Measurements from ENCODE around the gene FAM163A. TPM values are rescaled to one million over a fixed set of nuclear protein-coding genes. Genes with fewer than 3 reads are reported as not detected.
A peak's percentile ranks its signal among the peaks of the same experiment; 100 is the strongest.
"Not testable (repeated sequence)": the region's sequence is repeated elsewhere in the genome, so short reads cannot be mapped to it uniquely, and the experiment has no call there.

The FAM163A gene
- total RNA-seq, 2 donors from 2014 or later = not detected

DNA sequence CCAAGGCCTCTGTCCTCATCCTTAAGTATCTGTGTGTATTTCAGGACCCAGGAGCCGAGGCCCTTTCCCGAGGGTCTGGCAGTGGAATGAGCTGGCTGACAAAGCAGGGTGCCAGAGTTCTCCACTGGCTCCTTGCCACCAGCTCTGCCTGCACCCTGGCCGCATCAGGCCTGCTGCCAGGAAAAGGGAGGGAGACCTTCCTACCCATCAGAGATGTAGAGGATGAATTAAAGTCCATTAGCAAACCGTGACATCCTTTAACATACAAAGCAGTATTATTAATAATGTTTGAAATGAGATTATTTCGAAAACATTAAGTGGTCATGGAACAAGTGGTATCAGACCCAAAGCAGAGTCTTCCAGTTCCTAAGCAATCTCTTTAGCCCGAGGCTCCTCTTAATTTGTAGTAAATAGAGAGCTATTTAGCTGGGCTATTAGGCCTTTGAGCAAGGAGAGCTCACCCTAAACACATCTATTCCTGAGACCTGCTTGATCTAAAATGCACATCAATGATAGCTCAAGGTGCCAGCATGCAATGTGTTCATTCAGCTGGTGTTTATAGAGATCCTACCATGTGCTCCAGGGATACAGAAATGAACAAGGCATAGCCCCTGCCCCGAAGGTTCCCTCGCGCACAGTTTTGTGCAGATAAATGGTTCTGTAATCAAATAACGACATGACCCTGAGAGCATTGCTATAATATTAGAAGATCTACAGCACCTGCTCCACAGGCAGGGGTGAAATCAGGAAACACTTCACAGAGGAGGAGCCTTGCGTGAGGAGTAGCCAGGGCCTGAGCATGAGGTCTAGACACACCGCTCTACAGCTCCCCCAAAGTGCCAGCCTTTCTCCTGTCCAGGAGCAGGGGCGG, 44.0 kb downstream of the FAM163A start:
- Mint-ChIP-seq H3K9me3 (no peaks in the 10 kb centered on the region), H3K36me3 (no peaks in the 10 kb centered on the region), H3K27me3 (peaks cover 15 to 26% of the 10 kb centered on the region in 2 donors), H3K4me3 (no peak overlapping the region), H3K4me1 (ENCODE audit: low read depth in 2 of 2) (no peaks in the 10 kb centered on the region), H3K27ac (no peak overlapping the region)
- DNase-seq (ENCODE audit: low spot score) = no peak
- ATAC-seq = peak in 1 of 2 donors; percentile 15

DNA sequence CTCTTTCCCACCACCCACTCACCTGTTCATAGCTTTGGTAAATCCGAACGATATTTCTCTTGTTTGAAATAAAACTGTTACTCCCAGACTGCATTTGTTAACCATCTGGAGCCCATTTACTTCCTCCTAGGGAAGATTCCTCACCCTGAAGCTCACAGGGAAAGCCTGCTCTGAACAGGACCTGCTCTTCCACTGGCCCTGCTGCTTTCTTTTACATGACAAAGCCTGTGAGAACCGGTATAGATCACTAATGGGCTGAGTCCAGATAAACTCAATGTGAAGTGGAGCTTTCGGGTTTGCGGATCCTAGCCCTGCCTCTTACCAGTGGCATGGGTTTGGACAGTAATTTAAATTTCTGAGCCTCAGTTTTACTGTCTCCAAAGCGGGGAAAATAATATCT, 45.2 kb downstream of the FAM163A start:
- Mint-ChIP-seq H3K4me1 (ENCODE audit: low read depth in 2 of 2) (no peaks in the 10 kb centered on the region), H3K27me3 (peaks cover 19 to 32% of the 10 kb centered on the region in 2 donors), H3K4me3 (no peak overlapping the region), H3K27ac (no peak overlapping the region), H3K36me3 (no peaks in the 10 kb centered on the region), H3K9me3 (no peaks in the 10 kb centered on the region)
- ATAC-seq = no peak
- DNase-seq (ENCODE audit: low spot score) = no peak

DNA sequence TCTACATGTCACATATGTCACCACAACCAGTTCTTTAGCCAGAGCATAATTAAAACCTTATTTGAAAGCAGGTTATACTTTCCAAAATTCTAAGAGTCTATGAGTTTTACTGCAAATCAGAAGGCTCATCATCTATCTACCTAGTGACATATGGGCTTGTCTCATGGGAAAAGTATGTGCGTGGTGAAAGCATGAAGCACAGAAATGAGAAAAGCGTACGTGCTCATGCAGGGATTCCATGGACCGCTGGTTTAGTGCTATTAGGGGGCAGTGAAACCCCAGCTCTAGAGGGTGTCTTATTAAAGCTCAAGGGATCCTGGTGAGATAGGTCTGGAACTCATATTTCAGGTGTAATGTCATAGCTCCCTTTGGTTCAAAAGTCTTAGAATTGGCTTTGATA, 50.2 kb downstream of the FAM163A start:
- no peaks in the 10 kb centered on the region for H3K36me3 Mint-ChIP-seq
- H3K27ac Mint-ChIP-seq = no peak overlapping the region
- H3K9me3 Mint-ChIP-seq = no peaks in the 10 kb centered on the region
- peaks cover 15 to 34% of the 10 kb centered on the region in 2 donors for H3K27me3 Mint-ChIP-seq
- H3K4me3 Mint-ChIP-seq = no peak overlapping the region
- H3K4me1 Mint-ChIP-seq (ENCODE audit: low read depth in 2 of 2) = no peaks in the 10 kb centered on the region
- ATAC-seq (no peak), DNase-seq (ENCODE audit: low spot score) (no peak)

DNA sequence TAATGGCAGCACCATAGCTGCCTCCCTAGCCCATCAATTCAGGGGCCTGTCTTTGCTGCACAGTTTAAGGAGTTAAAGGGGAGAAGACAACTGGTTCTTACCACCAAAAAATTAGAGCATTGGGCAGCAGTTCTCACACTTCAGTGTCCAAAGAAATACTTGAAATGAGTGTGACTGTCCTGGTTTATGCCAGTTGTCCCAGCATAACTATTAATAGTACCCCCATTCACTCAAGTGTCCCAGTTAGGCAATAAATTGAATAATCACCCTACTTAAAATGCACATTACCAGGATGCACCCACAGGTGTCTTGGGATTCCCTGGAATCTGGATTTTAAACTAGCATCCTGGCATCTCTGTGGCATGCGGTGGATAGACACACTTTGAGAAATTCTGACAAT, 51.1 kb downstream of the FAM163A start:
- no peak overlapping the region for H3K4me3 Mint-ChIP-seq
- ATAC-seq = no peak
- no peaks in the 10 kb centered on the region for H3K9me3 Mint-ChIP-seq
- no peaks in the 10 kb centered on the region for H3K4me1 Mint-ChIP-seq (ENCODE audit: low read depth in 2 of 2)
- H3K27ac Mint-ChIP-seq = no peak overlapping the region
- no peak for DNase-seq (ENCODE audit: low spot score)
- peaks cover 14 to 37% of the 10 kb centered on the region in 2 donors for H3K27me3 Mint-ChIP-seq
- no peaks in the 10 kb centered on the region for H3K36me3 Mint-ChIP-seq

DNA sequence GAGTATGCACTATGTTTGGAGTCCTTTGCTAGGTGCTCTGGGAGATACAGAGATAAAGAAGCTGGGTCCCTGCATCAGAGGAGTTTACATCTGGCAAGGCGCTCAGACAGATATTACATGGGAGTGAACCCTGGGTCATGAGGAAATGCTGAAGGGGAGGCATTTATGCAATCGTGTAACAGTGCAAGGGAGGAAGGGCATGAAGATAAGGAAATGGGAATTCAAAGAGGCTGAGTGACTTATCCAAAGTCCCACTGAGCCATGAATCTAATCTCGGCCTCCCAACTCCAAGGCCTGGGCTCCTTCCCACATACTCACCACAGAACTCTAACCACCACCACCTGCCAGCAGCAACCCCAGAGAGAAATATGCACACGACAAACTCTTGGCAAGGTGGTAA, 51.6 kb downstream of the FAM163A start:
- H3K27ac Mint-ChIP-seq = no peak overlapping the region
- H3K27me3 Mint-ChIP-seq = peaks cover 11 to 33% of the 10 kb centered on the region in 2 donors

DNA sequence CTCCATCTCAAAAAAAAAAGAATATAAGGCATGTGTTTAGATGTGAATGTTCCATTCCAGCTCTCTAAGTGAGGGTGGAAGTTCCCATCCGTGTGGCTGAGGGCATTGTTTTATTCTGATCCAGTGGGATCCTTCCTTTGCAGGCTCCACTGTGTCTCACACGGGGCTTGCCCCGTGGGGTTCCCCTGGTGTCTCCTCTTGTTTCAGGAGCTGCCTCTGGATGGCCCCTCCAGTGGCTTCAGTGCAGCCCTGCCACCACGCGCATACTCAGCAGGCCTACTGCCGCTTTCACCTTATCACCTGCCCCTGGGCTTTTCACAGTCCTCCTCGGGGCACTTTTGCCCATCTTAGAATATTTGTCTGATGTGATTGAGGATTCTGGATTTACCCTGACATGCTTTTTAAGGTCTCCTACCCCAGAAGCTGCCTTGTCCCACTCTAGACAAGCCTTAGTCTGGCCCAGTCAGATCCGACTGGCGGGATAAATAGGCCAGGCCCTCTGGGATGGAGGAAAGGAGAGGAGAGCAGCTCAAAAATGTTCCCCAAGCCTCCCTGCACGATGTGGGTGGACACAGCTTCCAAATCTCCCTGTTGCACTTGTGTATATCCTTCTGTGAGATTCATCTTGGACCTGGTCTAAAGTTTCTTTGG, 55.2 kb downstream of the FAM163A start:
- DNase-seq (ENCODE audit: low spot score) (no peak), ATAC-seq (no peak)
- Mint-ChIP-seq H3K4me3 (no peak overlapping the region), H3K27me3 (peaks cover 2 to 19% of the 10 kb centered on the region in 2 donors), H3K4me1 (ENCODE audit: low read depth in 2 of 2) (no peaks in the 10 kb centered on the region), H3K9me3 (no peaks in the 10 kb centered on the region), H3K36me3 (no peaks in the 10 kb centered on the region), H3K27ac (no peak overlapping the region)

More for the DNA sequence above, 51.6 kb downstream of the FAM163A start:
- no peaks in the 10 kb centered on the region for H3K9me3 Mint-ChIP-seq
- H3K4me3 Mint-ChIP-seq = no peak overlapping the region
- H3K4me1 Mint-ChIP-seq (ENCODE audit: low read depth in 2 of 2) = no peaks in the 10 kb centered on the region
- no peak for ATAC-seq
- H3K36me3 Mint-ChIP-seq = no peaks in the 10 kb centered on the region
- no peak for DNase-seq (ENCODE audit: low spot score)

DNA sequence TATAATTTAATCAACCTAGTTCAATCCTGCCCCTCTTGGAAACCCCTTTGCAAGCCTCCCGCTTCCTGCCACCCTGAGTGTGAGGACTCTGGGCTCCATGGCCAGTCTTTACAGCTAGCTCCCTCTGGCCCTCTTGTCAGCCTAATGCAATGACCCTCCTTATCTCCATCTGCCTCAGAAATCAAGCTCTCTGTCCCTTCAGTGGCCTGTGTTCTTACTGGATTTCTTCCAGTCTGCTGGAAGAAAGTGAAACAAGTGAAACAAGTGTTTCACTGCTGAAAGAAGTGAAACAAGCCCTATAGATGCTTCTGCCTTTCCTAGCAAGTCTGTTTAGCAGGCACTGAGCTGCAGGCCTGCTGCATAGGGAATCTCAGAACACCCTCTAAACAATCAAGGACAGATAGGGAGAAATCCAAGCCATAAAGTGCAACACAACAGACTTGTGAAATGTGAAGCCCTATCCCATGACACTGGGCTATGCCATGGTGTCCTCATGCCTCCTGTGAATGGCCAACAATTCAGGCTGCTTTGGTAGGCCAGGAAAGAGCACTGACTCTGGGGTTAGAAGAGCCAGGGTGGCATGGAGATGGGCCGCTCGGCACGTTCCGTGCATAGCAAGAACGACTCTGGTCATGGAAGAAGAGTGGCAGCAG, 55.9 kb downstream of the FAM163A start:
- DNase-seq (ENCODE audit: low spot score) = no peak
- no peak overlapping the region for H3K27ac Mint-ChIP-seq
- H3K4me1 Mint-ChIP-seq (ENCODE audit: low read depth in 2 of 2) = no peaks in the 10 kb centered on the region
- no peak overlapping the region for H3K4me3 Mint-ChIP-seq
- no peak for ATAC-seq
- H3K36me3 Mint-ChIP-seq = no peaks in the 10 kb centered on the region
- H3K27me3 Mint-ChIP-seq = peaks cover 2 to 19% of the 10 kb centered on the region in 2 donors
- no peaks in the 10 kb centered on the region for H3K9me3 Mint-ChIP-seq

DNA sequence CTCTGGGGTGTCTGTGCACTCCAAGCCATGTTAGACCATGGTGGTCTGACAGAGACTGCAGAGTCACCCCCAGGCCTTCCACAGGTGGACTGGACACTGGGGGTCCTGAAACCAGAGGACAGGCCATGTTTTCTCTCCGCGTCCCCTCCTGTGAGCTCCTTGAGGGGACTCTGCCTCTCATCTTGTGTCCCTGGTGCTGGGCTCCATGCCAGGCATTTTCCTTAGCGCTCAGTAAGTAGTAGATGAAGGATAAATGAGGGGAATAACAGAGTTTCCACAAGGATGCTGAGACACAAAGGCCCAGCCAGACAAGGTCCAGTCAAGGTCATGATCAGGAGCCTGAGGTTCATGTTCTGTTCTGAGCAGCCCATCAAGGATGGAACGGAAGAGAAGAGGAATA, 57.4 kb downstream of the FAM163A start:
- Mint-ChIP-seq H3K36me3 (no peaks in the 10 kb centered on the region), H3K27ac (no peak overlapping the region), H3K27me3 (peaks cover 2 to 20% of the 10 kb centered on the region in 2 donors), H3K4me3 (no peak overlapping the region), H3K4me1 (ENCODE audit: low read depth in 2 of 2) (no peaks in the 10 kb centered on the region), H3K9me3 (no peaks in the 10 kb centered on the region)
- DNase-seq (ENCODE audit: low spot score) (no peak), ATAC-seq (no peak)

DNA sequence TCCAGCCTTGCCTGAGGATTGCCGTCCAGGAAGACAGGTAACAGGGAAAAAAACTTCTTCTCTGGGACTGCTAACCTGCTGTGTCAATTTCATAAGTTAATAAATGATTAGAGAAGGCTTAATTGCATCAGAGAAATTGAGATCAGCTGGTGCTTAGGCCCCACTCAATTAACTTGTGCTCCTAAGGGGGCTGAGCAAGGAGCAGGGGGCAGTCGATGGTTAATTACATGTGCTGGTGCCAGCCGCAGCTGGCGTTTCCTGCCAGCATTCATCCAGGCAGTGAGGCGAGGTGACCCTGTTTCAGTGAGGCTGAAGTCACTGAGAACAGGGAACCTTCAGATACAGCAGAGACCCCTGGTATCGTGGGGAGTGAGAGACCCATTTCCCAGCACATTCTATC, 60.0 kb downstream of the FAM163A start:
- Mint-ChIP-seq H3K4me1 (ENCODE audit: low read depth in 2 of 2) (no peaks in the 10 kb centered on the region), H3K9me3 (no peaks in the 10 kb centered on the region), H3K4me3 (no peak overlapping the region), H3K36me3 (no peaks in the 10 kb centered on the region), H3K27me3 (peaks cover 0 to 14% of the 10 kb centered on the region in 2 donors), H3K27ac (no peak overlapping the region)
- DNase-seq (ENCODE audit: low spot score) = no peak
- ATAC-seq = no peak

DNA sequence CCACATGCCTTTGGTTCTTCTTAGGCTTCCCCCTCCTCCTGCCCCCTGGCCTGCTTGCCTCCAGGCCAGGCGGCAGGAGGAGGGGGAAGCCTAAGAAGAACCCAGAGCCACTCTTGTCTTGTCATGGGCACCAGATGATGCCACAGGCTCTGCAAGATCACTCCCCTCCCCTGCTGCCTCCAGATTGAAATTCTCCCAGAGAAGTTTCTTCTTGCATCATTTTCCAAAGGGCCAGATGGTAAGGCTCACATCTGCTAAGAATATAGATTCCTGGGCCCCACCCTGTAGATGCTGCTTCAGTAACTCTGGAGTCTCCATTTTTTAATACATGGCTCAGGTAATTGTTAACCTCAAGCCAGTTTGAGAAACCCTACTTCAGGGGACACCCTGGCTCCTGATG, 60.8 kb downstream of the FAM163A start:
- no peaks in the 10 kb centered on the region for H3K36me3 Mint-ChIP-seq
- no peaks in the 10 kb centered on the region for H3K9me3 Mint-ChIP-seq
- no peak overlapping the region for H3K4me3 Mint-ChIP-seq
- peaks cover 0 to 9% of the 10 kb centered on the region in 2 donors for H3K27me3 Mint-ChIP-seq
- H3K27ac Mint-ChIP-seq = no peak overlapping the region
- DNase-seq (ENCODE audit: low spot score) (no peak), ATAC-seq (no peak)
- H3K4me1 Mint-ChIP-seq (ENCODE audit: low read depth in 2 of 2) = no peaks in the 10 kb centered on the region

DNA sequence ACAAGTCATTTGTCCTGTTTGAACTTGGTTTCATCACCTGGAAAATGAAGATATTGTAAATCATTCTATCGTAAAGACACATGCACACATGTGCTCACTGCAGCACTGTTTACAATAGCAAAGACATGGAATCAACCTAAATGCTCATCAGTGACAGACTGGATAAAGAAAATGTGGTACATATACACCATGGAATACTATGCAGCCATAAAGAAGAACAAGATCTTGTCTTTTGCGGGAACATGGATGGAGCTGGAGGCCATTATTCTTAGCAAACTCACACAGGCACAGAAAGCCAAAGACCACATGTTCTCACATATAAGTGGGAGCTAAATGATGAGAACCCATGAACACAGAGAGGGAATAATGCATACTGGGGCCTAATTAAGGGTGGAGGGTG, 61.3 kb downstream of the FAM163A start:
- not testable (repeated sequence) for ATAC-seq; H3K27me3 Mint-ChIP-seq; H3K4me3 Mint-ChIP-seq; H3K36me3 Mint-ChIP-seq; H3K9me3 Mint-ChIP-seq; DNase-seq (ENCODE audit: low spot score); H3K27ac Mint-ChIP-seq; H3K4me1 Mint-ChIP-seq (ENCODE audit: low read depth in 2 of 2)

DNA sequence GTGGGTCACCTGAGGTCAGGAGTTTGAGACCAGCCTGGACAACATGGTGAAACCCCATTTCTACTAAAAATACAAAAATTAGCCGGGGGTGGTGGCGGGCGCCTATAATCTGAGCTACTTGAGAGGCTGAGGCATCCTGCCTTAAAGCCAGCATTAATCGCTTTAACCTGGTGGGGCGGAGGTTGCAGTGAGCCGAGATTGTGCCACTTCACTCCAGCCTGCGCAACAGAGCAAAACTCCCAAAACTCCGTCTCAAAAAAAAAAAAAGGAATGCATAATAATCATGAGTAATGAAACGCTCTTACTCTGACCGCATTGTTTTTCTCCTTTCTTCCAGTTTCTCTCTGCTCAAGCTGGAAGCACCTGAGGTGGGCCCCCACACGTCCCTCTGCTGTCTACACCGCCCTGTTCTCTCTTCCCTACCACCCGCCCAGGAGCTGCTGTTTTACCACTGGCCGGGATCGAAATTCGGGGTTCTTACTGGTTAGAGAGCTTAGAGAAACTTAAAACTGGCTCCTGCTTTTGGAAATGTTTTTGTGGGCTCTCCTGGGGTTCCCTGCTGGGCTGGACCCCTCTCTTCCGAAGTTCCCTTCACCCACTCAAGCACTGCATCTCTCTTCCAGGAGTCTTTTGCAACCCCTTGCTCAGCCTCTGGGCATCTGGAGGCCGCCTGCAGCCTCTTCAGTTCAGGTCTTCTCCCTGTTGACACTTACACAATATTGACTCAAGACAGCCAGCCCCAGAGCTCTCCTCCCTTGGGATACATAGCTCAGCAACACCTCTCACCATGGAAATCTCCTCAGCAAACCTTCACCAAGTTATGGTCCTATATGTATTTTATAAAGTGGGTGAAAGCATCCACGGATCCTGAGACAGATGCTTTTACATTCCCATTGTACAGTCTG, 62.5 kb downstream of the FAM163A start:
- ATAC-seq (no peak), DNase-seq (ENCODE audit: low spot score) (no peak)
- Mint-ChIP-seq H3K9me3 (no peaks in the 10 kb centered on the region), H3K27ac (no peak overlapping the region), H3K4me3 (no peak overlapping the region), H3K4me1 (ENCODE audit: low read depth in 2 of 2) (no peaks in the 10 kb centered on the region), H3K36me3 (no peaks in the 10 kb centered on the region), H3K27me3 (peaks cover 3 to 14% of the 10 kb centered on the region in 2 donors)

DNA sequence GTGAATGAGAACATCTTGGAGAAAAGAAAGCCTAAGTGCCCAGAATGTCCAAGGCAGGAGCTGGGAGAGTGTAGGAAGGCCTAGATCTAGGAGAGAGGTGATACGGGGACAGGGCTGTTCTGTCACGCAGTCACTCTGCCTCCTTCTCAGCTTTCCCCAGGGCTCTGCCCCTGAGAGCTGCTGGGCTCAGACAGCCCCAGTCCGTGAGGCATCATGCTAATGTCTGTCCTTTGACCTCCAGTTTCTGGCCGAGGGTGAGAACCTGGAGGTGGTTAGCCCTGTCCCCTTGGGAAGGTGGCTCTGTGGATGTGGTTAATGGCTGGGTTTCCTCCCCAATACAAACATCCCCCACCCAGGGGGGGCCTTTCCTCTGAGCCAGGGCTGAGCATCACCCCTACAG, 63.2 kb downstream of the FAM163A start:
- Mint-ChIP-seq H3K4me1 (ENCODE audit: low read depth in 2 of 2) (no peaks in the 10 kb centered on the region), H3K27ac (no peak overlapping the region), H3K36me3 (no peaks in the 10 kb centered on the region), H3K4me3 (no peak overlapping the region), H3K27me3 (peaks cover 7 to 14% of the 10 kb centered on the region in 2 donors), H3K9me3 (no peaks in the 10 kb centered on the region)
- ATAC-seq (no peak), DNase-seq (ENCODE audit: low spot score) (no peak)

Measured in natural killer cell treated with Interleukin-12 subunit alpha and Interleukin-12 subunit beta and Interleukin-15 and Interleukin-18, amount 100 ng/mL, for 72 hours (primary cell).